ENCODE measurements around the gene RECQL5. TPM values are rescaled to one million over a fixed set of nuclear protein-coding genes. Genes with fewer than 3 reads are reported as not detected.

The RECQL5 gene
- total RNA-seq, 2 donors from 2014 or later, result 54.3 TPM

GRCh38 chr17:75604034-75604695 lies 62.8 kb downstream of the RECQL5 start:
- TF ChIP-seq CTCF (conservative IDR thresholded peaks at IDR 0.05), result no peak
- no peaks in the 10 kb centered on the region for H3K4me1 ChIP-seq (ENCODE audit: control insufficient read depth, insufficient read depth, low read length)
- DNase-seq, result peak; percentile 51
- Mint-ChIP-seq H3K9me3 (no peaks in the 10 kb centered on the region), H3K36me3 (ENCODE audit: low read depth) (no peaks in the 10 kb centered on the region), H3K4me1 (peaks cover 5% of the 10 kb centered on the region), H3K27me3 (ENCODE audit: insufficient read depth) (no peaks in the 10 kb centered on the region), H3K4me3 (no peak overlapping the region), H3K27ac (no peak overlapping the region)
- H3K4me3 ChIP-seq (ENCODE audit: low read length), result no peak overlapping the region
- no peak overlapping the region for H3K27ac ChIP-seq (ENCODE audit: low read depth, low read length)
- H3K9me3 ChIP-seq (ENCODE audit: control insufficient read depth, low read length), result no peaks in the 10 kb centered on the region
- no peaks in the 10 kb centered on the region for H3K36me3 ChIP-seq (ENCODE audit: control insufficient read depth, insufficient read depth, low read length)
- 89 to 90% methylated on average over 9 of the region's 12 CpGs for WGBS, 2 experiments (ENCODE audit: insufficient coverage in 1 of 2, insufficient read length in 1 of 2)
- H3K9ac ChIP-seq (ENCODE audit: extremely low read depth, low read length, poor library complexity, severe bottlenecking), result no peak overlapping the region
- no peaks in the 10 kb centered on the region for H3K27me3 ChIP-seq (ENCODE audit: control insufficient read depth, insufficient read depth, low read length, poor library complexity, severe bottlenecking)

- no peaks in the 10 kb centered on the region for H3K27me3 Mint-ChIP-seq (ENCODE audit: insufficient read depth)
- no peak overlapping the region for H3K9ac ChIP-seq (ENCODE audit: extremely low read depth, low read length, poor library complexity, severe bottlenecking)
- no peak for DNase-seq
- no peaks in the 10 kb centered on the region for H3K36me3 ChIP-seq (ENCODE audit: control insufficient read depth, insufficient read depth, low read length)
- H3K4me1 ChIP-seq (ENCODE audit: control insufficient read depth, insufficient read depth, low read length), result no peaks in the 10 kb centered on the region
- no peak overlapping the region for H3K27ac ChIP-seq (ENCODE audit: low read depth, low read length)
- no peak overlapping the region for H3K27ac Mint-ChIP-seq
- H3K27me3 ChIP-seq (ENCODE audit: control insufficient read depth, insufficient read depth, low read length, poor library complexity, severe bottlenecking), result no peaks in the 10 kb centered on the region
- H3K4me3 Mint-ChIP-seq, result no peak overlapping the region
- H3K9me3 ChIP-seq (ENCODE audit: control insufficient read depth, low read length), result no peaks in the 10 kb centered on the region
- H3K4me1 Mint-ChIP-seq, result peaks cover 5% of the 10 kb centered on the region
- TF ChIP-seq CTCF (conservative IDR thresholded peaks at IDR 0.05), result no peak
- no peaks in the 10 kb centered on the region for H3K36me3 Mint-ChIP-seq (ENCODE audit: low read depth)
- H3K4me3 ChIP-seq (ENCODE audit: low read length), result no peak overlapping the region
- WGBS, 2 experiments (ENCODE audit: insufficient coverage in 1 of 2, insufficient read length in 1 of 2), result 84 to 90% methylated on average over 7 to 9 of the region's 9 CpGs
- no peaks in the 10 kb centered on the region for H3K9me3 Mint-ChIP-seq
Observed at GRCh38 chr17:75603123-75603522, 63.8 kb downstream of the RECQL5 start.

- H3K9me3 ChIP-seq (ENCODE audit: control insufficient read depth, low read length), result no peaks in the 10 kb centered on the region
- TF ChIP-seq CTCF (conservative IDR thresholded peaks at IDR 0.05), result no peak
- no peaks in the 10 kb centered on the region for H3K4me1 ChIP-seq (ENCODE audit: control insufficient read depth, insufficient read depth, low read length)
- no peaks in the 10 kb centered on the region for H3K9me3 Mint-ChIP-seq
- H3K36me3 Mint-ChIP-seq (ENCODE audit: low read depth), result no peaks in the 10 kb centered on the region
- H3K4me1 Mint-ChIP-seq, result peaks cover 5% of the 10 kb centered on the region
- H3K27me3 ChIP-seq (ENCODE audit: control insufficient read depth, insufficient read depth, low read length, poor library complexity, severe bottlenecking), result no peaks in the 10 kb centered on the region
- no peaks in the 10 kb centered on the region for H3K27me3 Mint-ChIP-seq (ENCODE audit: insufficient read depth)
- no peak overlapping the region for H3K4me3 ChIP-seq (ENCODE audit: low read length)
- WGBS, 2 experiments (ENCODE audit: insufficient coverage in 1 of 2, insufficient read length in 1 of 2), result 94 to 95% methylated on average over 8 to 12 of the region's 12 CpGs
- peak; percentile 51 for DNase-seq
- no peaks in the 10 kb centered on the region for H3K36me3 ChIP-seq (ENCODE audit: control insufficient read depth, insufficient read depth, low read length)
- H3K4me3 Mint-ChIP-seq, result no peak overlapping the region
- H3K9ac ChIP-seq (ENCODE audit: extremely low read depth, low read length, poor library complexity, severe bottlenecking), result no peak overlapping the region
- H3K27ac Mint-ChIP-seq, result no peak overlapping the region
- no peak overlapping the region for H3K27ac ChIP-seq (ENCODE audit: low read depth, low read length)
Observed at GRCh38 chr17:75602644-75603043, 64.3 kb downstream of the RECQL5 start.
